ENCODE measurements around the gene ARHGEF3.

ARHGEF3 gene

DNA sequence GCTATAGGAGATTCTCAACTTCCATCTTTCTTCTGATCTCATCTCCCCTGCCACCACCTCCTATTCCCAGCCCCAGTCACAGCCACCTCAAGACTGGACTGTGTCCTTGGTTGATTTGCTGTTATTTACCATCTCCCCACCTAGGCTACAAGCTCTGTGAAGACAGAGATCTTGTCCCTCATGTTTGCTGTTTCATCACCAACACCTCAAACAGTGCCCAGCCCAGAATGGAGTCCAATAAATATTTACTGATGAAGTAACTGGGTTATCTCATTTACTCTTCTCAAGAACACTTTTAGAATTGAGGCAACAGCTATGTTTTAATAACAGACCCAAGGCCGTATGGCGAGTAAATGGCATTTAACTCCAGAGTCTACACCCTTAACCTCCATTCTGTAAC lies 29.1 kb upstream of the ARHGEF3 start:
- no peaks in the 10 kb centered on the region for H3K36me3 ChIP-seq (replicated peaks; ENCODE audit: insufficient read depth, low read length)
- H3K9me3 ChIP-seq (replicated peaks; ENCODE audit: insufficient read depth, low read length) = no peaks in the 10 kb centered on the region
- H3K27me3 ChIP-seq (replicated peaks; ENCODE audit: insufficient read depth, low read length) = no peaks in the 10 kb centered on the region
- no peaks in the 10 kb centered on the region for H3K9me2 ChIP-seq (replicated peaks; ENCODE audit: insufficient read depth, low read length)
- no peak overlapping the region for H3K9ac ChIP-seq (ENCODE audit: low read length)
- H2AFZ ChIP-seq (ENCODE audit: low read length) = no peak overlapping the region
- TF ChIP-seq EZH2 (optimal IDR thresholded peaks at IDR 0.05; ENCODE audit: low read depth, low read length) = no peak
- TF ChIP-seq, protein P1, sequence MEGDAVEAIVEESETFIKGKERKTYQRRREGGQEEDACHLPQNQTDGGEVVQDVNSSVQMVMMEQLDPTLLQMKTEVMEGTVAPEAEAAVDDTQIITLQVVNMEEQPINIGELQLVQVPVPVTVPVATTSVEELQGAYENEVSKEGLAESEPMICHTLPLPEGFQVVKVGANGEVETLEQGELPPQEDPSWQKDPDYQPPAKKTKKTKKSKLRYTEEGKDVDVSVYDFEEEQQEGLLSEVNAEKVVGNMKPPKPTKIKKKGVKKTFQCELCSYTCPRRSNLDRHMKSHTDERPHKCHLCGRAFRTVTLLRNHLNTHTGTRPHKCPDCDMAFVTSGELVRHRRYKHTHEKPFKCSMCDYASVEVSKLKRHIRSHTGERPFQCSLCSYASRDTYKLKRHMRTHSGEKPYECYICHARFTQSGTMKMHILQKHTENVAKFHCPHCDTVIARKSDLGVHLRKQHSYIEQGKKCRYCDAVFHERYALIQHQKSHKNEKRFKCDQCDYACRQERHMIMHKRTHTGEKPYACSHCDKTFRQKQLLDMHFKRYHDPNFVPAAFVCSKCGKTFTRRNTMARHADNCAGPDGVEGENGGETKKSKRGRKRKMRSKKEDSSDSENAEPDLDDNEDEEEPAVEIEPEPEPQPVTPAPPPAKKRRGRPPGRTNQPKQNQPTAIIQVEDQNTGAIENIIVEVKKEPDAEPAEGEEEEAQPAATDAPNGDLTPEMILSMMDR (IDR thresholded peaks at IDR 0.05; ENCODE audit: low read length) = no peak
- TF ChIP-seq EZH2phosphoT487 (IDR thresholded peaks at IDR 0.05; ENCODE audit: low read length) = no peak
- no peak for DNase-seq
- no peak overlapping the region for H3K4me3 ChIP-seq (ENCODE audit: low read length)
- H3K27ac ChIP-seq (ENCODE audit: low read length) = no peak overlapping the region
- no peaks in the 10 kb centered on the region for H4K20me1 ChIP-seq (ENCODE audit: insufficient read depth, low read length)
- H3K4me1 ChIP-seq (ENCODE audit: low read length) = 0 out of 2 replicates have a peak, but pooled peaks cover 6% of the 10 kb centered on the region
- no peaks in the 10 kb centered on the region for H3K79me2 ChIP-seq (ENCODE audit: low read length)
- H3F3A ChIP-seq (ENCODE audit: insufficient read depth, low read length) = no peaks in the 10 kb centered on the region
- H3K4me2 ChIP-seq (ENCODE audit: low read depth, low read length) = no peak overlapping the region

DNA sequence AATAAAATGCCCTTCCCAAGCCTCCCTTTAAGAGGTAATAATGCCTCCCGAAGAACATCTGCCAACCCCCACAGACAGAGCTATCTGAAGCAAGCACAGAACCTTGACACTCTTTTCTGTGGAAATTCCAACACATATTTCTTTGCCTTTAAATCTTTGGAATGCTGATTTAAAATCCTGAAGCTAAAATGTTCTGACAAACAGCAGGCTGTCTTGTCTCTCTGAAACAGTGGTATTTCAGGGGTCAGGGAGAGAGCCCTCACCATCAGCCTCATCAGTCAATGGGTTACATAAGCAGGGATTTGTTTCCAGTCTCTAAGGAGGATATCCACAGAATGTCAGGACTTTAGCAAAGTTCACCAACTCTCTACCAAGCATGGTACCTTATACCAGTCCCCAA lies 27.8 kb upstream of the ARHGEF3 start:
- TF ChIP-seq EZH2 (optimal IDR thresholded peaks at IDR 0.05; ENCODE audit: low read depth, low read length) = no peak
- TF ChIP-seq, protein P1 (IDR thresholded peaks at IDR 0.05; ENCODE audit: low read length) = no peak
- TF ChIP-seq EZH2phosphoT487 (IDR thresholded peaks at IDR 0.05; ENCODE audit: low read length) = no peak
- Histone ChIP-seq H3F3A (ENCODE audit: insufficient read depth, low read length) (no peaks in the 10 kb centered on the region), H3K4me1 (ENCODE audit: low read length) (0 out of 2 replicates have a peak, but pooled peaks cover 6% of the 10 kb centered on the region), H3K9me3 (replicated peaks; ENCODE audit: insufficient read depth, low read length) (no peaks in the 10 kb centered on the region), H3K4me3 (ENCODE audit: low read length) (no peak overlapping the region), H3K9ac (ENCODE audit: low read length) (no peak overlapping the region), H2AFZ (ENCODE audit: low read length) (no peak overlapping the region), H4K20me1 (ENCODE audit: insufficient read depth, low read length) (no peaks in the 10 kb centered on the region), H3K27ac (ENCODE audit: low read length) (no peak overlapping the region), H3K9me2 (replicated peaks; ENCODE audit: insufficient read depth, low read length) (no peaks in the 10 kb centered on the region), H3K36me3 (replicated peaks; ENCODE audit: insufficient read depth, low read length) (no peaks in the 10 kb centered on the region), H3K4me2 (ENCODE audit: low read depth, low read length) (no peak overlapping the region), H3K27me3 (replicated peaks; ENCODE audit: insufficient read depth, low read length) (no peaks in the 10 kb centered on the region), H3K79me2 (ENCODE audit: low read length) (no peaks in the 10 kb centered on the region)
- no peak for DNase-seq

DNA sequence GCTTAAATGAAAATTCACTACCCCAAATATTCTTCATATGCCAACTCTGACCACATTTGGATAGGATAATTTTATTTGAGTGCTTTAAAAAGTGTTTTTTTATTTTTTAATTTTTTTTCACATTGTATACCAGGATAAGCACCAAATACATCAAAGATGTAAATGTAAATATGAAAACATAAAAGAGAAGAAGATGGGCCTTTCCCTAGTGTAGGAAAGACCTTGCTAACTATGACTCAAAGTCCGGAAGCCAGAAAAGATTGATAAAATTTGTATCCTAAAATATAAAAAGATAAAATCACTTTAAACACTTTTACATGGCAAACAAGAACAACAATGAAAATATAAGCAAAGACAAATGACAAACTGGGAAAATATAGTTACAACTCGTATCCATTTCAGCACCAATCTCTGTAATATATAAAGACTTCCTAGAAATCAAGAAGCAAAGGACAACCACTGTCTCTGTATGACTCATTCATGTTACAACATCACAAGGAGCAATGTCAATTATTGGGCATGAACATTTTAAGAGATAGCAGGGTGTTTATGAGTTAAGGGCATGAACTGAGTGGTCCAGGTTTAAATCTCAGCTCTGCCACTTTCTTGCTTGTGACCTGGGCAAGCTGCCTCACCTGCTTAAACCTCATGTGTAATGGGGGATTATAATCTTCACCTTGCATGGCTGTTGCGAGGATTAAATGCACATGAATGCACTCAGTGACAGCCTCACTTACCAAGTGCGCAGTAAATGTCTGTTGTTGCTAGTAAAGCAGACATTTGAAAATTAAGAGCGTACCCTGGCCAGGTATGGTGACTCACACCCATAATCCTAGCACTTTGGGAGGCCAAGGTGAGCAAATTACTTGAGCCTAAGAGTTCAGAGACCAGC lies 25.3 kb upstream of the ARHGEF3 start:
- no peak overlapping the region for H3K9ac ChIP-seq (ENCODE audit: low read length)
- TF ChIP-seq, protein P1 (IDR thresholded peaks at IDR 0.05; ENCODE audit: low read length) = no peak
- TF ChIP-seq EZH2phosphoT487 (IDR thresholded peaks at IDR 0.05; ENCODE audit: low read length) = no peak
- no peak for TF ChIP-seq EZH2 (optimal IDR thresholded peaks at IDR 0.05; ENCODE audit: low read depth, low read length)
- H3K4me1 ChIP-seq (ENCODE audit: low read length) = 0 out of 2 replicates have a peak, but pooled peaks cover 6% of the 10 kb centered on the region
- no peak overlapping the region for H2AFZ ChIP-seq (ENCODE audit: low read length)
- no peaks in the 10 kb centered on the region for H3F3A ChIP-seq (ENCODE audit: insufficient read depth, low read length)
- no peaks in the 10 kb centered on the region for H3K79me2 ChIP-seq (ENCODE audit: low read length)
- H4K20me1 ChIP-seq (ENCODE audit: insufficient read depth, low read length) = no peaks in the 10 kb centered on the region
- H3K9me3 ChIP-seq (replicated peaks; ENCODE audit: insufficient read depth, low read length) = no peaks in the 10 kb centered on the region
- no peaks in the 10 kb centered on the region for H3K9me2 ChIP-seq (replicated peaks; ENCODE audit: insufficient read depth, low read length)
- no peaks in the 10 kb centered on the region for H3K27me3 ChIP-seq (replicated peaks; ENCODE audit: insufficient read depth, low read length)
- no peak overlapping the region for H3K27ac ChIP-seq (ENCODE audit: low read length)
- no peaks in the 10 kb centered on the region for H3K36me3 ChIP-seq (replicated peaks; ENCODE audit: insufficient read depth, low read length)
- H3K4me2 ChIP-seq (ENCODE audit: low read depth, low read length) = no peak overlapping the region
- no peak overlapping the region for H3K4me3 ChIP-seq (ENCODE audit: low read length)
- no peak for DNase-seq

All from MM.1S (cell line).